ENCODE measurements around the gene MUCL1.
"Not testable (repeated sequence)": the region's sequence is repeated elsewhere in the genome, so short reads cannot be mapped to it uniquely, and the experiment has no call there.

Gene MUCL1

DNA sequence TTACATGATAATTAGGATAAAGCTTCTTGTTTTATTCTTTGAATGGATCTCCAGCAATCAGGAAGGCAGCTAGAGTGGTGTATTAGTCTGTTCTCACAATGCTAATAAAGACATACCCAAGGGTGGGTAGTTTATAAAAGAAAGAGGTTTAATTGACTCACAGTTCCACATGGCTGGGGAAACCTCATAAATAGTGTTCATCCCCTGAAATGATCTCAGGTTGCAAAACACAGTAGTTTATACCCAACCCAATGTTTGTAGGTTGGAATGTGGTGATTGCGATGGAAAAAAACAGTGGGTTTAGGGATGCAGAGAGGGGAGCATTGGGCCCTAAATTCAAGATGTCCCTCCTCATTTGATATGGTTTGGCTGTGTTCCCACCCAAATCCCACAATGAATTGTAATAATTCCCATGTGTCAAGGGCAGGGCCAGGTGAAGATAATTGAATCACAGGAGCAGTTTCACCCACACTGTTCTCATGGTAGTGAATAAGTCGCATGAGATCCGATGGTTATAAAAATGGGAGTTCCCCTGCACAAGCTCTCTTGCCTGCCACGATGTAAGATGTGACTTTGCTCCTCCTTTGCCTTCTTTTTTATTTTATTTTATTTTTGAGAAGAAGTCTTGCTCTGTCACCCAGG, 11.5 kb downstream of the MUCL1 start:
- Histone ChIP-seq H3K36me3 (ENCODE audit: control insufficient read depth, insufficient read depth, low read length) (no peaks in the 10 kb centered on the region), H3K4me3 (ENCODE audit: low read length) (no peak overlapping the region), H3K9ac (ENCODE audit: low read length) (no peak overlapping the region), H3K4me1 (ENCODE audit: control insufficient read depth, insufficient read depth, low read length) (no peaks in the 10 kb centered on the region), H3K27ac (ENCODE audit: low read depth, low read length) (no peak overlapping the region), H3K27me3 (ENCODE audit: control insufficient read depth, insufficient read depth, low read length) (no peaks in the 10 kb centered on the region)

DNA sequence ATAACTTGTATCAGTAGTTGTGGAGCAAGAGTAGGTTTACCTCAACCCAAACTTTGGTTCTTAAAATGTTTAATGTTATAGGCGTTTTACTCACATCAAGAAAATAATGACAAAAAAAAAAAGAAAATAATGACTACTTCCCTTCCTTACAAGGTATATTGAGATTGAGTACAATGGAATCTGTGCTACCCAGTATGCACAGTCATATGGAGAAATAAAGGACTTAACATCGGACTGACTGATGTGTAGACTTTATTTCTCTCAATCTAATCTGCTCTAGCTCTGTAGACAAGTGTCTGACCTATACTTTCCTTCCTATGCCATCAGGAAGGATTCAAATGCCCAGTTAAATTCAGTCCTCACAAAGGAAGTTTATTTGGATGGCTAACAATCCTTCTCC, 14.4 kb downstream of the MUCL1 start:
- Histone ChIP-seq H3K4me1 (ENCODE audit: control insufficient read depth, insufficient read depth, low read length) (no peaks in the 10 kb centered on the region), H3K4me3 (ENCODE audit: low read length) (no peak overlapping the region), H3K27me3 (ENCODE audit: control insufficient read depth, insufficient read depth, low read length) (no peaks in the 10 kb centered on the region), H3K9ac (ENCODE audit: low read length) (no peak overlapping the region), H3K27ac (ENCODE audit: low read depth, low read length) (no peak overlapping the region), H3K36me3 (ENCODE audit: control insufficient read depth, insufficient read depth, low read length) (no peaks in the 10 kb centered on the region)

DNA sequence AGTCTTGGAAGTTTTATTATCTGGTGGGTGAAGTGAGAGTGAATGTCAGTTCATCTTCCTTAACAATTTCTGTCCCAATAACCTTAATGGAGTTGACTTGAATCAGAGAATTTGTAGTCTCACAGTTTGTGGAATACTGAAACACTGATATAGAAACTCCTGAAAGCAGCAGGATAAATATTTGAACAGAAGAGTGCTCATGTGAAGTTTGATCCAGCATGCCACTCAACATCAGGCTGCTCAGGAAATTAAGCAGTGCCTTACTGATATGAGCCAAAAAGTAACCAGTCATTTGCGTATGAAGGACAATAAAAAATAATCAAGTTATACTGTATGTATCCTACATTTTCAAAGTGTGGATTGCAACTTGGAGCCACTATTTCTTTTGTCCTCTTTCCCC, 15.7 kb downstream of the MUCL1 start:
- Histone ChIP-seq H3K27ac (ENCODE audit: low read depth, low read length) (no peak overlapping the region), H3K27me3 (ENCODE audit: control insufficient read depth, insufficient read depth, low read length) (no peaks in the 10 kb centered on the region)

DNA sequence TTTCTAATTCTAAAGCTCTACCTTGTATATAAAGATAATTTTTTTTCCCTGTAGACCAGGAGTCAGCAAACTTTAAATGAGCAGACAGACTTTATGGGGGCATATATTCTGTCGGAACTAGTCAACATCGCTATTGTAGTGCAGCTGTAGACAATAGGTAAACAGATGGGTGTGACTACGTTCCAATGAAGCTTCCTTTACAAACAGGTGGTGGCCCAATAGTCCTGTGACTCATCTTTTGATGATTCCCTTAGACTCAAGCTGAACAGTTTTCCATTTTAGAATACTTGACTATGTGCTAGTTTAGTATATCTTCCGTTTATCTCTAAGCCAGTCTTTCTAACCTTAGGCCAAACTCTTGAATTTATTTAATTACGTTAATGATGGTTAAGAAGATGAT, 16.3 kb downstream of the MUCL1 start:
- no peaks in the 10 kb centered on the region for H3K36me3 ChIP-seq (ENCODE audit: control insufficient read depth, insufficient read depth, low read length)
- no peak overlapping the region for H3K9ac ChIP-seq (ENCODE audit: low read length)
- no peaks in the 10 kb centered on the region for H3K27me3 ChIP-seq (ENCODE audit: control insufficient read depth, insufficient read depth, low read length)
- H3K4me3 ChIP-seq (ENCODE audit: low read length) = no peak overlapping the region
- no peak overlapping the region for H3K27ac ChIP-seq (ENCODE audit: low read depth, low read length)
- no peaks in the 10 kb centered on the region for H3K4me1 ChIP-seq (ENCODE audit: control insufficient read depth, insufficient read depth, low read length)

More for the DNA sequence above, 15.7 kb downstream of the MUCL1 start:
- no peaks in the 10 kb centered on the region for H3K36me3 ChIP-seq (ENCODE audit: control insufficient read depth, insufficient read depth, low read length)
- no peak overlapping the region for H3K9ac ChIP-seq (ENCODE audit: low read length)
- no peak overlapping the region for H3K4me3 ChIP-seq (ENCODE audit: low read length)
- no peaks in the 10 kb centered on the region for H3K4me1 ChIP-seq (ENCODE audit: control insufficient read depth, insufficient read depth, low read length)

DNA sequence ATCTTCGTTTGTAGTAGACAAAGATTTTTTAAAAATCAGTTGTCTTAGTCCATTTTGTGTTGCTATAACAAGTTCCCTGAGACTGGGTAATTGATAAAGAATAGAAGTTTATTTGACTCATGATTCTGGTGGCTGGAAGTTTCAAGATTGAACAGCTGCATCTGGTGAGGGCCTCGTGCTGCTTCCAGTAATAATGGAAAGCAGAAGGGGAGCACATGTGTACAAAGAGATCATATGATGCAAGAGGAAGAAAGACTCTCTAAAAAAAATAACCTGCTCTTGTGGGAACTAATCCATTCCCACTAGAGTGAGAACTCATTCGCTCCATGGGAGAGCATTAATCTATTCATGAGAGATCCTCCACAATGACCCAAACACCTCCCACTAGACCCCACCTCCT, 24.8 kb downstream of the MUCL1 start:
- no peaks in the 10 kb centered on the region for H3K4me1 ChIP-seq (ENCODE audit: control insufficient read depth, insufficient read depth, low read length)
- no peaks in the 10 kb centered on the region for H3K36me3 ChIP-seq (ENCODE audit: control insufficient read depth, insufficient read depth, low read length)
- no peak overlapping the region for H3K4me3 ChIP-seq (ENCODE audit: low read length)
- H3K9ac ChIP-seq (ENCODE audit: low read length) = no peak overlapping the region
- no peak overlapping the region for H3K27ac ChIP-seq (ENCODE audit: low read depth, low read length)
- H3K27me3 ChIP-seq (ENCODE audit: control insufficient read depth, insufficient read depth, low read length) = no peaks in the 10 kb centered on the region

DNA sequence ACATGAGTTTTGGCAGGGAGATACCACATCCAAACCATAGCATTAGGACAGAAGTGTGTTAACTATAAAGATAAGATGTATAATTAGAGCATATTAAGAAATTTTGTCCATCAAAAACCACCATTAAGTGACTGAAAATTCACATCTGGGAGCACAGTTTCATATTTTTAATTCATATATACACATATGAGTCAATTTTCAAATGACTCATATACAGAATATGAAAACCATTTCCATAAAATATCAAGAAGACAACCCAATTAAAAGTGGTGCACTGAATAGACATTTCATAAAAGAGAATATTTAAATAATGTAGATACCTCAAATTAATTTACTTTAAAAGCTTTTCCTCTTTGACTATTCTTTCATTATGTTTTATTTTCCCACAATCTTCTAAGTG, 25.3 kb downstream of the MUCL1 start:
- H3K27ac ChIP-seq (ENCODE audit: low read depth, low read length) = no peak overlapping the region
- no peaks in the 10 kb centered on the region for H3K27me3 ChIP-seq (ENCODE audit: control insufficient read depth, insufficient read depth, low read length)
- H3K36me3 ChIP-seq (ENCODE audit: control insufficient read depth, insufficient read depth, low read length) = no peaks in the 10 kb centered on the region
- H3K4me1 ChIP-seq (ENCODE audit: control insufficient read depth, insufficient read depth, low read length) = no peaks in the 10 kb centered on the region
- H3K9ac ChIP-seq (ENCODE audit: low read length) = no peak overlapping the region
- no peak overlapping the region for H3K4me3 ChIP-seq (ENCODE audit: low read length)

DNA sequence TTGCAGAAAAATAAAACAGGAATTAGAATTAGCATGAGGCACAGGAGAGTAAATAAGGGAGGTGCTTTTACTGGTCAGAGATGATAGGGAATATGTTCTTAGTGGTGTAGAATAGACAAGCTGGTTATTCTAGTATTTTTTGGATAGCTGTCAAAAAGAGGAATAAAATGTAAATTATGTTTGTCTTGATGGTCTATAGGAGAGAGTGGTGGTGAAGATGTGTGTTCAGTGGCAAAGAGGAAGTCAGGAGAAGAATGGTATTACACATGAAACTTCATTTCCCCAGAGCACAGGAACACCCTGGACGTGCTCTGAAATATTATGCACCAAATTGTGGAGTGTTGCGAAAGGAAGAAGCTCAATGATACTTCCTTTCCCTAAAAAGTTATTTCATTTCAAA, 27.8 kb downstream of the MUCL1 start:
- no peaks in the 10 kb centered on the region for H3K27me3 ChIP-seq (ENCODE audit: control insufficient read depth, insufficient read depth, low read length)
- no peaks in the 10 kb centered on the region for H3K36me3 ChIP-seq (ENCODE audit: control insufficient read depth, insufficient read depth, low read length)
- H3K4me3 ChIP-seq (ENCODE audit: low read length) = no peak overlapping the region
- no peak overlapping the region for H3K9ac ChIP-seq (ENCODE audit: low read length)
- no peaks in the 10 kb centered on the region for H3K4me1 ChIP-seq (ENCODE audit: control insufficient read depth, insufficient read depth, low read length)
- no peak overlapping the region for H3K27ac ChIP-seq (ENCODE audit: low read depth, low read length)

DNA sequence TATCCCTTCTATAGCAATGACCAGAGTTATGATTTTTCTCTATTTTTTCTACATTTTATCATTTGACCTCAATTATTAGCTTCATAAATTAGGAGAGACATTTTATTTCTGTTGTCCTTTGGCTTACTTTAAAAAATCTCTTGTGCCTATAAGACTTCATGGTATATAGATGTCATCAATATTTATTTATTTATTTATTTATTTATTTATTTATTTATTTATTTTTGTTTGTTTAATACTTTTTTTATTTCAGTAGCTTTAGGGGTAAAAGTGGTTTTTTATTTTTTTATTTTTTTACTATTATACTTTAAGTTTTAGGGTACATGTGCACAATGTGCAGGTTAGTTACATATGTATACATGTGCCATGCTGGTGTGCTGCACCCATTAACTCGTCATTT, 28.3 kb downstream of the MUCL1 start:
- not testable (repeated sequence) for H3K36me3 ChIP-seq (ENCODE audit: control insufficient read depth, insufficient read depth, low read length); H3K4me1 ChIP-seq (ENCODE audit: control insufficient read depth, insufficient read depth, low read length); H3K9ac ChIP-seq (ENCODE audit: low read length); H3K4me3 ChIP-seq (ENCODE audit: low read length); H3K27ac ChIP-seq (ENCODE audit: low read depth, low read length); H3K27me3 ChIP-seq (ENCODE audit: control insufficient read depth, insufficient read depth, low read length)

DNA sequence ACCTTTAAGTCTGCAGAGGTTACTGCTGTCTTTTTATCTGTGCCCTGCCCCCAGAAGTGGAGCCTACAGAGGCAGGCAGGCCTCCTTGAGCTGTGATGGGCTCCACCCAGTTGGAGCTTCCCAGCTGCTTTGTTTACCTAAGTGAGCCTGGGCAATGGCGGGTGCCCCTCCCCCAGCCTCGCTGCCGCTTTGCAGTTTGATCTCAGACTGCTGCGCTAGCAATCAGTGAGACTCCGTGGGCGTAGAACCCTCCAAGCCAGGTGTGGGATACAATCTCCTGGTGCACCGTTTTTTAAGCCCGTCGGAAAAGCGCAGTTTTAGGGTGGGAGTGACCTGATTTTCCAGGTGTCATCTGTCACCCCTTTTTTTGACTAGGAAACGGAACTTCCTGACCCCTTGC, 34.1 kb downstream of the MUCL1 start:
- H3K27me3 ChIP-seq (ENCODE audit: control insufficient read depth, insufficient read depth, low read length); H3K4me3 ChIP-seq (ENCODE audit: low read length); H3K4me1 ChIP-seq (ENCODE audit: control insufficient read depth, insufficient read depth, low read length); H3K27ac ChIP-seq (ENCODE audit: low read depth, low read length); H3K9ac ChIP-seq (ENCODE audit: low read length); H3K36me3 ChIP-seq (ENCODE audit: control insufficient read depth, insufficient read depth, low read length): not testable (repeated sequence)

DNA sequence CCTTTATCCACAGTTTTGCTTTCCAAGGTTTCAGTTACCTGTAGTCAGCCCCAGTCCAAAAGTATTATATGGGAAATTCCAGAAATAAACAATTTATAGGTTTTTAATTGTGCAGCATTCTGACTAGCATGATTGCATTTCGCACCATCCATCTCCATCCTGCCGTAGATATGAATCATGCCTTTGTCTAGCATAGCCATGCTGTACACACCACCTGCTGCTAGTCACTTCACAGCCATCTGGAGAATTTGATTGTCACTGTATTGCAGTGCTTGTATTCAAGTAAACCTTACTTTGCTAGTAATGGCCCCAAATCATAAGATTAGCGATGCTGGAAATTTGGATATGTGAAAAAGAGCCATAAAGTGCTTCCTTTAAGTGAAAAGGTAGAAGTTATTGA, 36.0 kb downstream of the MUCL1 start:
- H3K4me1 ChIP-seq (ENCODE audit: control insufficient read depth, insufficient read depth, low read length) = no peaks in the 10 kb centered on the region
- H3K27ac ChIP-seq (ENCODE audit: low read depth, low read length) = no peak overlapping the region
- no peak overlapping the region for H3K4me3 ChIP-seq (ENCODE audit: low read length)
- H3K27me3 ChIP-seq (ENCODE audit: control insufficient read depth, insufficient read depth, low read length) = no peaks in the 10 kb centered on the region
- no peaks in the 10 kb centered on the region for H3K36me3 ChIP-seq (ENCODE audit: control insufficient read depth, insufficient read depth, low read length)
- H3K9ac ChIP-seq (ENCODE audit: low read length) = no peak overlapping the region

DNA sequence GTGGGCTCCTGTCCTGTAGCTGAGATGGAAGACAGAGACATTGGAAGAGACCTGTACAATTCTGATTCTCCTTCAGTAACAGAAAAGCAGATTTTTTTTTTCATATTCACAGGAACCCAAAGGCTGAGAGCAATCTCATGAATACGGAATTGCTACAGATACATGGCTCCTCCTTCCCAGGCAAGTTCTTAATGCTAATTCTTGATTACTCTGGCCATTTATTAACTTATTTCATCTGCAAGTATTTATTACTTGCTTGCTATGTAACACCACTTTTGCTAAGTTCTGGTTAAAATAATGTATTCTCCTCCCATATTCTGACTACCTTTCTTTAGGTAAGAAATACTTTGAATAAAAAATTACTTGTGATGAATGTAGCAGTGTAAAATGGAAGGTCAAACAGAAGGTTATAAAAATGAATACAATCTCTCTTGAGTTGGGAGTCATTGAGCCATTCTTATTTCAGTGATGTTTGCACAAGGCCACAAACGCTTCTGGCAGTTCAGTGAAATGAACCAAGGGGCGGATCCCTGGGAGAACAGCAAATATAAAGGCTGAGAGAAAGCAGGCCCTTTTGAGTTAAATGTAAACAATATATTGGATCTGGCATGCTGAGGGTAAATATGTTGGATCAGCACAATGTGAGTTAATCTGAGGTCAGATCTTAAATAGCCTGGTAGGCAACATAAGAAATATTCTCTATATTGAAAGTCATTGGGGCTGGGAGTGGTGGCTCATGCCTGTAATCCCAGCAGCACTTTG, 37.6 kb downstream of the MUCL1 start:
- no peaks in the 10 kb centered on the region for H3K27me3 ChIP-seq (ENCODE audit: control insufficient read depth, insufficient read depth, low read length)
- no peak overlapping the region for H3K4me3 ChIP-seq (ENCODE audit: low read length)
- no peak overlapping the region for H3K27ac ChIP-seq (ENCODE audit: low read depth, low read length)
- no peaks in the 10 kb centered on the region for H3K36me3 ChIP-seq (ENCODE audit: control insufficient read depth, insufficient read depth, low read length)
- no peaks in the 10 kb centered on the region for H3K4me1 ChIP-seq (ENCODE audit: control insufficient read depth, insufficient read depth, low read length)
- H3K9ac ChIP-seq (ENCODE audit: low read length) = no peak overlapping the region

Measured in rectal smooth muscle tissue (tissue), 1 donor.